ENCODE results near the gene FBXO27.

- TF ChIP-seq CTCF (IDR thresholded peaks at IDR 0.05; ENCODE audit: low read depth, low read length) (no peak), EZH2phosphoT487 (IDR thresholded peaks at IDR 0.05; ENCODE audit: low read depth) (no peak)
Observed at GRCh38 chr19:39078436-39079200, 46.3 kb upstream of the FBXO27 start.
